H1 (cell line): ENCODE data around the gene RGR. TPM values are rescaled to one million over a fixed set of nuclear protein-coding genes. Genes with fewer than 3 reads are reported as not detected.

Experiments
- CTCF ChIA-PET: fragments of 300-600 bp; sonication (Branson Sonifier 250); formaldehyde crosslinking; loops from one replicate; lab custom pipeline; 2021; ENCODE audit not compliant: partially characterized antibody; lab: Charles Lee
- POLR2A ChIA-PET: fragments of 300-600 bp; sonication (Branson Sonifier 250); formaldehyde crosslinking; loops from one replicate; lab custom pipeline; 2021; ENCODE audit warnings: inconsistent platforms; ENCODE audit not compliant: partially characterized antibody; lab: Charles Lee
- DNase-seq, 2 experiments: peaks; one replicate each; pipeline versions ENCODE4 v3.0.0 to v3.0.0-alpha.2; 2010 to 2022; ENCODE audit warnings: low spot score in 2 of 2, low read depth in 1 of 2, mixed read lengths in 1 of 2
- FAIRE-seq: peaks from 2 replicates; lab custom pipeline; 2011; peaks lifted over from hg19 to GRCh38; lab: Jason Lieb, UNC
- H2AFZ ChIP-seq: 2 replicates; pipeline ENCODE4 v1.8.1; 2012; ENCODE audit warnings: low read length, inconsistent platforms
- H2AK5ac ChIP-seq: 2 replicates; pipeline ENCODE4 v1.6.1; 2013; ENCODE audit warnings: low read depth, low read length
- H2BK120ac ChIP-seq: replicated peaks from 2 replicates; pipeline ENCODE3; 2013; ENCODE audit warnings: low read depth, low read length, inconsistent platforms
- H2BK12ac ChIP-seq: 2 replicates; pipeline ENCODE4 v1.6.1; 2013; ENCODE audit warnings: low read depth, low read length
- H2BK15ac ChIP-seq: 2 replicates; pipeline ENCODE4 v1.6.1; 2013; ENCODE audit warnings: low read length
- H2BK20ac ChIP-seq: 2 replicates; pipeline ENCODE4 v1.6.1; 2013; ENCODE audit warnings: low read length
- H2BK5ac ChIP-seq: 2 replicates; pipeline ENCODE4 v1.6.1; 2013; ENCODE audit warnings: low read depth, low read length
- H3K14ac ChIP-seq: 2 replicates; pipeline ENCODE4 v1.6.1; 2013; ENCODE audit warnings: inconsistent platforms; ENCODE audit not compliant: insufficient read length
- H3K18ac ChIP-seq: 2 replicates; pipeline ENCODE4 v1.6.1; 2013; ENCODE audit warnings: low read length; ENCODE audit errors: extremely low read depth
- H3K23ac ChIP-seq: 2 replicates; pipeline ENCODE4 v1.6.1; 2013; ENCODE audit warnings: inconsistent platforms; ENCODE audit not compliant: insufficient read length
- H3K23me2 ChIP-seq: 2 replicates; pipeline ENCODE4 v1.6.1; 2013; ENCODE audit warnings: low read depth, low read length
- H3K27ac ChIP-seq: 2 replicates; pipeline ENCODE4 v1.6.1; 2011; ENCODE audit warnings: low read depth, low read length, inconsistent platforms
- H3K27me3 ChIP-seq, 4 experiments: replicated peaks in 1 of 4; 1 replicate in 1 of 4; 2 replicates in 3 of 4; pipeline versions ENCODE4 v1.6.1 to v1.8.1; 2011 to 2013; ENCODE audit warnings: low read length in 3 of 4, mild to moderate bottlenecking in 3 of 4, inconsistent platforms in 2 of 4, mixed read lengths in 2 of 4, moderate library complexity in 1 of 4; ENCODE audit not compliant: control insufficient read depth in 3 of 4, insufficient read depth in 3 of 4; ENCODE audit errors: extremely low read depth in 1 of 4
- H3K36me3 ChIP-seq, 4 experiments: 2 replicates each; pipeline versions ENCODE4 v1.6.1 to v1.8.1; 2011 to 2013; ENCODE audit warnings: mild to moderate bottlenecking in 4 of 4, low read length in 3 of 4, moderate library complexity in 2 of 4, control low read depth in 1 of 4, inconsistent platforms in 1 of 4; ENCODE audit not compliant: insufficient read depth in 4 of 4, control insufficient read depth in 2 of 4
- H3K4ac ChIP-seq: replicated peaks from 2 replicates; pipeline ENCODE3; 2013; ENCODE audit warnings: low read length, low read depth, mixed read lengths, inconsistent platforms; ENCODE audit not compliant: insufficient read length
- H3K4me1 ChIP-seq, 4 experiments: replicated peaks in 1 of 4; 1 replicate in 1 of 4; 2 replicates in 3 of 4; pipeline versions ENCODE4 v1.6.1 to v1.8.1; 2011 to 2013; ENCODE audit warnings: low read length in 3 of 4, inconsistent platforms in 2 of 4, mixed read lengths in 1 of 4; ENCODE audit not compliant: insufficient read depth in 4 of 4, control insufficient read depth in 3 of 4
- H3K4me2 ChIP-seq, 2 experiments: 2 replicates each; pipeline versions ENCODE4 v1.6.1 to v1.8.1; 2011 to 2013; ENCODE audit warnings: low read depth in 2 of 2, low read length in 2 of 2, control low read depth in 1 of 2, inconsistent platforms in 1 of 2, mild to moderate bottlenecking in 1 of 2; ENCODE audit not compliant: insufficient read depth in 1 of 2
- H3K4me3 ChIP-seq, 4 experiments: fragments of 200-600, 300-600 bp in 1 of 4; sonication (generic), shearing (Covaris generic), sonication (Bioruptor Twin) in 1 of 4; 2 replicates each; pipeline versions ENCODE4 v1.5.1 to v1.8.1; 2011 to 2016; ENCODE audit warnings: low read length in 4 of 4, low read depth in 3 of 4, control low read depth in 2 of 4, inconsistent platforms in 2 of 4, mild to moderate bottlenecking in 2 of 4, mixed read lengths in 1 of 4, moderate library complexity in 1 of 4; ENCODE audit not compliant: insufficient read depth in 2 of 4; ENCODE audit errors: extremely low read depth in 1 of 4
- H3K56ac ChIP-seq: replicated peaks from 2 replicates; pipeline ENCODE3; 2013; ENCODE audit warnings: low read depth, mild to moderate bottlenecking, mixed read lengths, low read length, inconsistent platforms; ENCODE audit not compliant: insufficient read length
- H3K79me1 ChIP-seq: 2 replicates; pipeline ENCODE4 v1.6.1; 2013; ENCODE audit warnings: low read depth, low read length, control low read depth
- H3K79me2 ChIP-seq, 2 experiments: 2 replicates each; pipeline versions ENCODE4 v1.6.1 to v1.8.1; 2012 to 2013; ENCODE audit warnings: low read length in 2 of 2, mild to moderate bottlenecking in 2 of 2, inconsistent platforms in 1 of 2; ENCODE audit not compliant: insufficient read depth in 2 of 2, control insufficient read depth in 1 of 2
- H3K9ac ChIP-seq, 4 experiments: replicated peaks in 1 of 4; 1 replicate in 1 of 4; 2 replicates in 3 of 4; pipeline versions ENCODE4 v1.6.1 to v1.8.1; 2011 to 2013; ENCODE audit warnings: low read depth in 3 of 4, low read length in 3 of 4, control low read depth in 2 of 4, mild to moderate bottlenecking in 2 of 4, moderate library complexity in 2 of 4, inconsistent platforms in 1 of 4; ENCODE audit errors: extremely low read depth in 1 of 4
- H3K9me3 ChIP-seq, 2 experiments: 2 replicates each; pipeline versions ENCODE4 v1.6.1 to v1.8.1; 2012 to 2013; ENCODE audit warnings: mild to moderate bottlenecking in 2 of 2, moderate library complexity in 2 of 2, control low read depth in 1 of 2, inconsistent platforms in 1 of 2, low read depth in 1 of 2, low read length in 1 of 2, mixed read lengths in 1 of 2; ENCODE audit not compliant: insufficient read depth in 2 of 2
- H4K20me1 ChIP-seq, 2 experiments: replicated peaks in 1 of 2; 2 replicates each; pipeline versions ENCODE3 to v1.8.1; 2011 to 2013; ENCODE audit warnings: inconsistent platforms in 2 of 2, low read length in 2 of 2, mild to moderate bottlenecking in 1 of 2; ENCODE audit not compliant: insufficient read depth in 2 of 2, control insufficient read depth in 1 of 2
- H4K5ac ChIP-seq: 2 replicates; pipeline ENCODE4 v1.6.1; 2013; ENCODE audit warnings: low read length, low read depth, mixed read lengths, inconsistent platforms; ENCODE audit not compliant: insufficient read length
- H4K8ac ChIP-seq: 2 replicates; pipeline ENCODE4 v1.8.0; 2013; ENCODE audit warnings: mild to moderate bottlenecking, moderate library complexity, low read length, inconsistent platforms; ENCODE audit not compliant: insufficient read depth; ENCODE audit errors: extremely low read depth
- H4K91ac ChIP-seq: replicated peaks from 2 replicates; pipeline ENCODE3; 2013; ENCODE audit warnings: low read length, mixed read lengths, inconsistent platforms; ENCODE audit not compliant: insufficient read length
- CBX5 ChIP-seq: fragments of 300-800, 300-1000 bp; sonication (generic); IDR thresholded peaks from 2 replicates; pipeline ENCODE4 v1.7.1; 2016; ENCODE audit warnings: antibody characterized with exemption, low read length, low read depth
- MAFK ChIP-seq: IDR thresholded peaks from 2 replicates; pipeline ENCODE4 v1.6.1; 2012; ENCODE audit warnings: low read depth, mild to moderate bottlenecking, improper control_type of control experiment, low read length
- NANOG ChIP-seq: IDR thresholded peaks from 2 replicates; pipeline ENCODE4 v1.6.1; 2011; ENCODE audit warnings: low read length, low read depth, mild to moderate bottlenecking, inconsistent platforms; ENCODE audit not compliant: insufficient read depth, poor library complexity, severe bottlenecking
- RAD21 ChIP-seq, 2 experiments: IDR thresholded peaks in 1 of 2; conservative IDR thresholded peaks in 1 of 2; 2 replicates each; pipeline ENCODE4 v1.6.1; 2011; ENCODE audit warnings: low read depth in 2 of 2, low read length in 2 of 2, improper control_type of control experiment in 1 of 2, inconsistent platforms in 1 of 2, mild to moderate bottlenecking in 1 of 2, moderate library complexity in 1 of 2
- SIRT6 ChIP-seq: IDR thresholded peaks from one replicate; pipeline ENCODE4 v1.7.1; 2012; ENCODE audit warnings: low read length, inconsistent platforms
- USF2 ChIP-seq: IDR thresholded peaks from 2 replicates; pipeline ENCODE4 v1.6.1; 2011; ENCODE audit warnings: low read length, improper control_type of control experiment
- WGBS, 2 experiments: shearing (Covaris generic) in 1 of 2; methylation state at CpG; one replicate each; pipeline versions ENCODE4 v1.1.6 to v1.1.7; 2013 to 2015; ENCODE audit warnings: low lambda C conversion rate in 2 of 2, mixed read lengths in 2 of 2, inconsistent platforms in 1 of 2, low coverage in 1 of 2, missing lambda C conversion rate in 1 of 2; ENCODE audit not compliant: insufficient replicate concordance in 2 of 2, insufficient coverage in 1 of 2, insufficient read length in 1 of 2; ENCODE audit errors: extremely low coverage in 1 of 2, missing lambda C conversion rate in 1 of 2; 5-methylcytosine and 5-hydroxymethylcytosine counted together
- polyA plus RNA-seq, 7 experiments: library from polyadenylated mRNA; depleted of rRNA in 3 of 7; stranded (reverse) in 5 of 7; unstranded in 2 of 7; fragments of >200 nt in 5 of 7; fragments of 200-250 nt in 2 of 7; gene quantifications; 1 replicate in 5 of 7; 2 replicates in 1 of 7; 4 replicates in 1 of 7; pipeline versions ENCODE4 v1.2.1 to v1.2.3, GENCODE V29; 2011 to 2013; ENCODE audit warnings: missing spikeins in 2 of 7, mixed read lengths in 2 of 7
- total RNA-seq: library from RNA; stranded (reverse); fragmentation: NEBNext Ultra II Directional; extraction: Animal tissue kit (Norgen Biotek cat#: 25700); gene quantifications from 2 replicates; pipeline ENCODE4 v1.2.1, GENCODE V29; 2021
- TF ChIP-seq, protein P1 (sequence below): IDR thresholded peaks from 2 replicates; pipeline ENCODE4 v1.6.1; 2012; ENCODE audit warnings: inconsistent platforms

The RGR gene
- total and polyA plus RNA-seq, 2 of the 8 experiments (the other 6 are each of a cell fraction or from before 2014, with no cell fraction given), result not detected

GRCh38 chr10:84197643-84198042 lies 47.2 kb upstream of the RGR start:
- FAIRE-seq (no peak), DNase-seq (no peak)
- no peak overlapping the region for H3K56ac ChIP-seq
- no peak overlapping the region for H2BK15ac ChIP-seq
- H2AK5ac ChIP-seq, result no peak overlapping the region
- peaks cover 12% of the 10 kb centered on the region; the same call in 1 of the 2 replicates for H3K23me2 ChIP-seq
- H3K9me3 ChIP-seq, result no peaks in the 10 kb centered on the region
- no peak overlapping the region for H3K4me2 ChIP-seq
- H4K91ac ChIP-seq, result no peak overlapping the region
- no peak overlapping the region for H4K5ac ChIP-seq
- H3K27ac ChIP-seq, result no peak overlapping the region
- TF ChIP-seq, protein P1, sequence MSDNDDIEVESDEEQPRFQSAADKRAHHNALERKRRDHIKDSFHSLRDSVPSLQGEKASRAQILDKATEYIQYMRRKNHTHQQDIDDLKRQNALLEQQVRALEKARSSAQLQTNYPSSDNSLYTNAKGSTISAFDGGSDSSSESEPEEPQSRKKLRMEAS, result no peak
- TF ChIP-seq NANOG (no peak), RAD21 (IDR thresholded peaks at IDR 0.05 in 1 of 2, conservative IDR thresholded peaks at IDR 0.05 in 1 of 2; ENCODE audit: low read depth in 2 of 2, low read length in 2 of 2) (no peak), SIRT6 (no peak), USF2 (no peak), MAFK (no peak), CBX5 (no peak)
- 92% methylated on average over 5 of the region's 5 CpGs; no CpG with 5 or more reads in 1 of the 2 experiments for WGBS, 2 experiments
- no peak overlapping the region for H2BK5ac ChIP-seq
- H2BK120ac ChIP-seq, result no peak overlapping the region
- no peak overlapping the region for H3K4me3 ChIP-seq
- H3K18ac ChIP-seq, result no peak overlapping the region
- ChIA-PET CTCF (interaction anchor here (0.7 to 8.6 kb wide), 8 partner anchors 8 to 86 kb away, joined by 3 to 64 read pairs (median 4); no protein-coding TSS in a partner anchor), POLR2A (interaction anchor here (1.0 kb wide), 1 partner anchor 58 kb away, joined by 3 read pairs; no protein-coding TSS in a partner anchor)
- H3K79me2 ChIP-seq, result no peaks in the 10 kb centered on the region
- H3K14ac ChIP-seq, result no peak overlapping the region
- no peak overlapping the region for H4K8ac ChIP-seq
- H3K4me1 ChIP-seq, result peaks cover 0 to 5% (median 2%) of the 10 kb centered on the region in 4 experiments; a peak in 4 of 7 replicates
- H2AFZ ChIP-seq, result no peak overlapping the region
- H3K36me3 ChIP-seq, result no peaks in the 10 kb centered on the region
- no peak overlapping the region for H2BK12ac ChIP-seq
- peaks cover 2 to 36% (median 31%) of the 10 kb centered on the region in 4 experiments for H3K27me3 ChIP-seq
- H3K79me1 ChIP-seq, result no peaks in the 10 kb centered on the region
- H2BK20ac ChIP-seq, result no peak overlapping the region
- no peak overlapping the region for H3K23ac ChIP-seq
- peaks cover 0 to 6% of the 10 kb centered on the region in 2 experiments for H4K20me1 ChIP-seq
- H3K9ac ChIP-seq, result no peak overlapping the region
- H3K4ac ChIP-seq, result no peak overlapping the region
